ENCODE measurements around the gene CACNA1E.

The CACNA1E gene

GRCh38 chr1:181767001-181767708 lies 283.8 kb downstream of the CACNA1E start:
- Mint-ChIP-seq H3K4me1 (ENCODE audit: low read depth) (no peaks in the 10 kb centered on the region), H3K36me3 (ENCODE audit: low read depth) (no peaks in the 10 kb centered on the region), H3K27me3 (ENCODE audit: low read depth) (peaks cover 3% of the 10 kb centered on the region), H3K27ac (no peak overlapping the region), H3K4me3 (no peak overlapping the region), H3K9me3 (no peaks in the 10 kb centered on the region)

GRCh38 chr1:181768211-181768929 lies 285.1 kb downstream of the CACNA1E start:
- Mint-ChIP-seq H3K36me3 (ENCODE audit: low read depth) (no peaks in the 10 kb centered on the region), H3K27ac (no peak overlapping the region), H3K9me3 (no peaks in the 10 kb centered on the region), H3K4me1 (ENCODE audit: low read depth) (no peaks in the 10 kb centered on the region), H3K27me3 (ENCODE audit: low read depth) (peaks cover 7% of the 10 kb centered on the region), H3K4me3 (no peak overlapping the region)

- H3K9me3 Mint-ChIP-seq: no peaks in the 10 kb centered on the region
- H3K4me3 Mint-ChIP-seq: no peak overlapping the region
- peaks cover 7% of the 10 kb centered on the region for H3K27me3 Mint-ChIP-seq (ENCODE audit: low read depth)
- no peak overlapping the region for H3K27ac Mint-ChIP-seq
- no peaks in the 10 kb centered on the region for H3K4me1 Mint-ChIP-seq (ENCODE audit: low read depth)
- H3K36me3 Mint-ChIP-seq (ENCODE audit: low read depth): no peaks in the 10 kb centered on the region
Observed at GRCh38 chr1:181768930-181769280, 285.6 kb downstream of the CACNA1E start.

DNA sequence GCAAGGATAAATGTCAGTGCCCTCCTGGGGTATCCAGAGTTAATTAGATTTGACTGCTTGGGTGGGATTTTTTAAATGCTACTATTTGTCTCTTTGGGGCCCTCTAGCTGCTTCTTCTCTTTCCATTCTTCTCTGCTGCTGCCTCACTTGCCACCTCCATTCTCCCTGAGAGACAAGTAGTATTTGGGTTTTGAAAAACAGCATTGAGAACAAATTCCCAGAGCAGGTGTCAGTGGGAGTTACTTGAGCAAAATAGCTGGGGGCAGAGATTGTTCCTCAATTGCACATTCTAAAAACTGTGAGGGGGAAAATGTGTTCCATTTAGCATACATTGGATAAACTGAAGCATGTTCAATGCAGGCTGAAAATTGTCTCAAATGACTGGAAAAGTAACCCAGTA lies 286.5 kb downstream of the CACNA1E start:
- Mint-ChIP-seq H3K27ac (no peak overlapping the region), H3K4me3 (no peak overlapping the region), H3K9me3 (no peaks in the 10 kb centered on the region), H3K36me3 (ENCODE audit: low read depth) (no peaks in the 10 kb centered on the region), H3K4me1 (ENCODE audit: low read depth) (no peaks in the 10 kb centered on the region), H3K27me3 (ENCODE audit: low read depth) (peaks cover 7% of the 10 kb centered on the region)

GRCh38 chr1:181772714-181773113 lies 289.4 kb downstream of the CACNA1E start:
- Mint-ChIP-seq H3K9me3 (no peaks in the 10 kb centered on the region), H3K4me3 (no peak overlapping the region), H3K27ac (no peak overlapping the region), H3K27me3 (ENCODE audit: low read depth) (peaks cover 7% of the 10 kb centered on the region), H3K36me3 (ENCODE audit: low read depth) (no peaks in the 10 kb centered on the region), H3K4me1 (ENCODE audit: low read depth) (no peaks in the 10 kb centered on the region)

GRCh38 chr1:181776044-181776443 lies 292.7 kb downstream of the CACNA1E start:
- no peaks in the 10 kb centered on the region for H3K4me1 Mint-ChIP-seq (ENCODE audit: low read depth)
- H3K4me3 Mint-ChIP-seq: no peak overlapping the region
- H3K27ac Mint-ChIP-seq: no peak overlapping the region
- H3K9me3 Mint-ChIP-seq: no peaks in the 10 kb centered on the region
- H3K27me3 Mint-ChIP-seq (ENCODE audit: low read depth): peaks cover 7% of the 10 kb centered on the region
- H3K36me3 Mint-ChIP-seq (ENCODE audit: low read depth): no peaks in the 10 kb centered on the region

DNA sequence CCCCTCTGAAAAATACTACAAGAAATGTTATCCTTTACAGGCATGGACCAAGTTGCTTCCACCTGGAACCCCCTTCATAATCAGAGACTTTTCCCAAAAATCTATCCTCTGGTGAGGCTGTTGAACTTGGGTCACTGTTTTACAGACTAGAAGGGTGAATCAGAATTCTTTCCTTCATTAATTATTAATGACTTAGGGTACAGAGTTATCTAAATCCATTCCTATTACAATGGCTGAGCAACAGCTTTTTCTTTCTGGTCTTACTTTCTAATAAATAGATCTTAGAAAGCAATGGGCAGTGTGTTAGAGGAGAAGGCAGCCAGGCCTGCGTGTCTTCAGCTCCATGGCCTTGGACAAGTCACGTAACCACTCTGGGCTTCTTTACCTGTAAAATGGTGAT lies 294.0 kb downstream of the CACNA1E start:
- peaks cover 3% of the 10 kb centered on the region for H3K27me3 Mint-ChIP-seq (ENCODE audit: low read depth)
- H3K36me3 Mint-ChIP-seq (ENCODE audit: low read depth): no peaks in the 10 kb centered on the region
- no peaks in the 10 kb centered on the region for H3K4me1 Mint-ChIP-seq (ENCODE audit: low read depth)
- H3K4me3 Mint-ChIP-seq: no peak overlapping the region
- H3K9me3 Mint-ChIP-seq: no peaks in the 10 kb centered on the region
- H3K27ac Mint-ChIP-seq: no peak overlapping the region

- Mint-ChIP-seq H3K4me1 (ENCODE audit: low read depth) (no peaks in the 10 kb centered on the region), H3K27ac (no peak overlapping the region), H3K27me3 (ENCODE audit: low read depth) (no peaks in the 10 kb centered on the region), H3K36me3 (ENCODE audit: low read depth) (no peaks in the 10 kb centered on the region), H3K9me3 (no peaks in the 10 kb centered on the region), H3K4me3 (no peak overlapping the region)
Observed at GRCh38 chr1:181777812-181778211, 294.5 kb downstream of the CACNA1E start.

DNA sequence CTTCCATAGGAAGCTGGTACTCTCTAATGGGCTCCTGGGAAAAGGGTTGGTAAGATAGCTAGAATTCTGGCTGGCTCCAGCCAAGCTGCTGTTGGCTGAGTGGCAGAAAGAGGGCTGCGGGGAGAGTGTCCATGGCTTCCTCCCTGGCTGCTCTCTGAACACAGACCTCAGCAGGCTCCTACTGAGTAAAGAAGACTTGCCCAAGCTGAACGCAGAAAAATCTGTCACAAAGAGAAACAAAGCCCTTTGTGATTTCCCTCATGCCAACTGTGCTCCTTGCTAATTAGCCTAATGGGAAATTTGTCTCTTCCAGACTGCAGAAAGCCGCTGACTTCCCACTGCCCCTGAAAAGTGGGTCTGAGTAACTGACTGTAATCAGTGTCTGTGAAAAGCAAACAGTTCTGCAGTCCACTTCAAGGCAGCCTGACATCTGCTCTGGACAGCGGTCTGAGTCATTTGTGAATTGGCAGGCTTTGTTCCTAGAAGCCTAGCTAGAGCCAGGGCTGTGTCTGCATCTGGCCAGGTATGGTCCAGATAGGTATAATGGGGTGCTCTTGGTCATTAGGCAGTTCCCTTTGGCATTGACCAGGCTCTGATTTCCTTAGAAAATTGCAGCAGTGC lies 295.4 kb downstream of the CACNA1E start:
- Mint-ChIP-seq H3K9me3 (no peaks in the 10 kb centered on the region), H3K4me1 (ENCODE audit: low read depth) (no peaks in the 10 kb centered on the region), H3K27ac (no peak overlapping the region), H3K27me3 (ENCODE audit: low read depth) (no peaks in the 10 kb centered on the region), H3K36me3 (ENCODE audit: low read depth) (no peaks in the 10 kb centered on the region), H3K4me3 (no peak overlapping the region)

DNA sequence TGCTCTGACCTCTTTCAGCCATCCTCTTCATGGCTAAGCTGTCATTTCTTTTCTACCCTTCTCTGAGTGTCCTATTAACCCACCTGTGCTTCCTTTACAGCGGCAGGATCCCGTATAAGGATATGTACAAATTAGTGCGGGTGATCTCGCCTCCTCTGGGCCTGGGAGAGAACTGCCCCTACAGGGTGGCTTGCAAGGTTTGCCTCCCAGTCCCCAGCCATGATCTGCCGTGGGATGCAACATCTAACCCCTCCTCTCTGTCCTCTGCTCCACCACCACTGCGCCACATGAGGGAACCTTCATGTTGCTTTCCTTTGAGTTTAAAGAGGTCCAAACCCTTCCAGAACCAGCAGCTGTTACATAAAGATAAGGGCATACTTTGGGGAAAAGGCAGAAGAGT lies 296.0 kb downstream of the CACNA1E start:
- Mint-ChIP-seq H3K9me3 (no peaks in the 10 kb centered on the region), H3K4me1 (ENCODE audit: low read depth) (no peaks in the 10 kb centered on the region), H3K27ac (no peak overlapping the region), H3K36me3 (ENCODE audit: low read depth) (no peaks in the 10 kb centered on the region), H3K27me3 (ENCODE audit: low read depth) (no peaks in the 10 kb centered on the region), H3K4me3 (no peak overlapping the region)

GRCh38 chr1:181783208-181783607 lies 299.9 kb downstream of the CACNA1E start:
- H3K4me3 Mint-ChIP-seq: no peak overlapping the region
- H3K27ac Mint-ChIP-seq: no peak overlapping the region
- no peaks in the 10 kb centered on the region for H3K4me1 Mint-ChIP-seq (ENCODE audit: low read depth)

DNA sequence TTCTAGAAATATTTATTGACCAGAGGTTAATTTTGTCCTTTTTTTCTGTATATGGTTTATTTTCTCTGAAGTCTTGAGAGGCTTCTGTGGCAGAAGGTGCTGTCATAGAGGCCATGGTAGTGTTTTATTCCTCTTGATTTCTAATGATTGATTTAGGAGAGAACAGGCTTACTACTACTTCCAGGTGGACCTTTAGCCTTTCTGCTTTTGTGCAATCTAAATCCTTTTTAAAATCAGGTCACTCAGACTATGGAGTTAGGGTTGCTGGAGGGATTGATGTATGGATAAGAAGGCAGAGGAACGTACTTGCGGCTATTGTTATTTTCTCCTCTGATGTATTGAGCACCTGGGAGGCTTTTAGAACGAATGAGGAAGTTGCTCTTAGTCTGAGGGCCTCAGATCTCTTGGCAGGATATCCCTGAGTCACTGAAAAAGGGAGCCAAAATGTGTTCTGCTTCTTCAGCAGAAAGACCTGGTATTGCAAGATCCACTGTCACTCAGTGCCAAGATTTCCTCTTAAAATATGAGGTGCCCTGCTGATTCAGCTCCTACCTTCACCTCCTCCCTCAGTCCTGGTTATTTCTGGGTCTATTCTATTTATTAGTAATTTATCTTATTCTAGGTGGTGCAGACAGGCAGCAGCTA lies 300.8 kb downstream of the CACNA1E start:
- H3K9me3 Mint-ChIP-seq: no peaks in the 10 kb centered on the region
- no peak overlapping the region for H3K4me3 Mint-ChIP-seq
- H3K27me3 Mint-ChIP-seq (ENCODE audit: low read depth): peaks cover 7% of the 10 kb centered on the region
- H3K27ac Mint-ChIP-seq: no peak overlapping the region
- H3K4me1 Mint-ChIP-seq (ENCODE audit: low read depth): no peaks in the 10 kb centered on the region
- no peaks in the 10 kb centered on the region for H3K36me3 Mint-ChIP-seq (ENCODE audit: low read depth)

More at GRCh38 chr1:181783208-181783607, 299.9 kb downstream of the CACNA1E start:
- Mint-ChIP-seq H3K9me3 (no peaks in the 10 kb centered on the region), H3K36me3 (ENCODE audit: low read depth) (no peaks in the 10 kb centered on the region), H3K27me3 (ENCODE audit: low read depth) (peaks cover 4% of the 10 kb centered on the region)

DNA sequence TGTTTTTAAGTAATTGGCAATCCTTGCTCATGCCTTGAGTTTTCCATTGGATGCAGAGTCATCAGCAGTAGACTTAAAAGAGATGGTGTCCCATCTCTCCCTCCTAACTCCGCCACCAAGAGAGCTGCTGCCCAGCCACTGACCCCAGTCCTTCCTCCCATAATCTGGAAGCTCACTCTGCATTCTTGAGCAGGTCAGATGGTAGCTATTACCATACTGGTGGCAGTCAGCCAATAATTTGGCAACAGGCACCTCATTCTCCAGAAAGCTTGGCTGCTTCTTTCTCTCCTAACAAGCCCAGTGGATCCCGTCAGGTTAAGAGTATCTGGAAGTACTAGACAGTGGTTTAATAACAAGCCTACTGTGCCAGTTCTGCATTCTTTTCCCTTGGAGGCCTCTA lies 306.1 kb downstream of the CACNA1E start:
- Mint-ChIP-seq H3K4me1 (ENCODE audit: low read depth) (no peaks in the 10 kb centered on the region), H3K9me3 (no peaks in the 10 kb centered on the region), H3K4me3 (no peak overlapping the region), H3K36me3 (ENCODE audit: low read depth) (no peaks in the 10 kb centered on the region), H3K27ac (no peak overlapping the region), H3K27me3 (ENCODE audit: low read depth) (peaks cover 7% of the 10 kb centered on the region)

- peaks cover 7% of the 10 kb centered on the region for H3K27me3 Mint-ChIP-seq (ENCODE audit: low read depth)
- no peak overlapping the region for H3K4me3 Mint-ChIP-seq
- no peaks in the 10 kb centered on the region for H3K9me3 Mint-ChIP-seq
- no peaks in the 10 kb centered on the region for H3K36me3 Mint-ChIP-seq (ENCODE audit: low read depth)
- H3K4me1 Mint-ChIP-seq (ENCODE audit: low read depth): no peaks in the 10 kb centered on the region
- H3K27ac Mint-ChIP-seq: no peak overlapping the region
Observed at GRCh38 chr1:181791721-181792120, 308.4 kb downstream of the CACNA1E start.

DNA sequence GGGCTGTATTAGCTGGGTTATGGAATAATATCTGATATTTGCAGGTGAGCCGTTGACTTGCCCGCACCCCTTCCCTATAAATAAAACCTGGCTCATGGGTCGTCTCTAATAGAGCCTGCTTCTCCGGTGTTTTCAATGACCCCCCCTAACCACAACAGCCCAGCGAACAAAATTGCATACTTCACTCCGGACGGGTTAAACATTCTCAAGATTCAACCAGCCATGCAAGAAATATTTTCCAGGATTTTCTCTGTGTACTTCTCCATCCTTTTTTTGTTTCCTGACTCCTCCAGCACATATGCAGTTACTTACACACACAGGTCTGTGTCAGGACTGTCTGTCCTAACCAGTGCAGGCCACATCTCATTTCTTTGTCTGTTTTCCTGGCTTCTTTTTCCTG lies 310.5 kb downstream of the CACNA1E start:
- Mint-ChIP-seq H3K9me3 (no peaks in the 10 kb centered on the region), H3K27me3 (ENCODE audit: low read depth) (no peaks in the 10 kb centered on the region), H3K27ac (no peak overlapping the region), H3K4me3 (no peak overlapping the region), H3K36me3 (ENCODE audit: low read depth) (no peaks in the 10 kb centered on the region), H3K4me1 (ENCODE audit: low read depth) (no peaks in the 10 kb centered on the region)

Data from T-helper 1 cell treated with Interleukin-12 subunit alpha and Interleukin-12 subunit beta and Interleukin-4 antibody, amounts not matched to agents 30 μg/mL and 1 μg/mL, for 36 hours (primary cell).